GM12864 (cell line): ENCODE results near the gene TMPO.
"Not testable (repeated sequence)": the region's sequence is repeated elsewhere in the genome, so short reads cannot be mapped to it uniquely, and the experiment has no call there.

ENCODE experiments used
- DNase-seq: peaks from one replicate; pipeline ENCODE4 v3.0.0-alpha.2; 2011; ENCODE audit warnings: low read depth
- H3K4me3 ChIP-seq: 2 replicates; pipeline ENCODE4 v1.5.1; 2011; ENCODE audit warnings: mild to moderate bottlenecking, low read depth, low read length, control low read depth
- TF ChIP-seq, protein P1 (sequence below): IDR thresholded peaks from 2 replicates; pipeline ENCODE4 v1.5.1; 2011; ENCODE audit warnings: low read depth, mild to moderate bottlenecking, moderate library complexity, low read length, control low read depth, inconsistent platforms; ENCODE audit errors: missing control alignments

TMPO gene

DNA sequence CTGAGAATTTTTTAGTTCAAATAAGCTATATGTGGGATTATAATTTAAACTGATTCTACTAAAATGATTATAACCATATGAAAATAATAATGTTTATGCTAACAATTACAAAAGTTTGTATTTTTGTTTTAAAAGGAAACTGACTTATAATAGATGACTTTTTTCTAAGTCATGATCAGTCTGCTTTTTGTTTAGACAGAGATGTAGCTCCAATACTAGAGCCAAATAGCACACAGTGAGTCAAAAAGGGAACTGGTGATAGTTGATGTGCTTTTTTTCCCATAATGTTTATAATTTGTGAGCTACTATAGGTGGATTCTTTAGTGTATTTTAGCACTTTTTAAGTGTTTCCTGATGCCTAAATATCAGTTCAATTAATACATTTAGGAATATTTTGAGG, 28.3 kb downstream of the TMPO start:
- H3K4me3 ChIP-seq, result no peak overlapping the region
- no peak for DNase-seq
- TF ChIP-seq, protein P1, sequence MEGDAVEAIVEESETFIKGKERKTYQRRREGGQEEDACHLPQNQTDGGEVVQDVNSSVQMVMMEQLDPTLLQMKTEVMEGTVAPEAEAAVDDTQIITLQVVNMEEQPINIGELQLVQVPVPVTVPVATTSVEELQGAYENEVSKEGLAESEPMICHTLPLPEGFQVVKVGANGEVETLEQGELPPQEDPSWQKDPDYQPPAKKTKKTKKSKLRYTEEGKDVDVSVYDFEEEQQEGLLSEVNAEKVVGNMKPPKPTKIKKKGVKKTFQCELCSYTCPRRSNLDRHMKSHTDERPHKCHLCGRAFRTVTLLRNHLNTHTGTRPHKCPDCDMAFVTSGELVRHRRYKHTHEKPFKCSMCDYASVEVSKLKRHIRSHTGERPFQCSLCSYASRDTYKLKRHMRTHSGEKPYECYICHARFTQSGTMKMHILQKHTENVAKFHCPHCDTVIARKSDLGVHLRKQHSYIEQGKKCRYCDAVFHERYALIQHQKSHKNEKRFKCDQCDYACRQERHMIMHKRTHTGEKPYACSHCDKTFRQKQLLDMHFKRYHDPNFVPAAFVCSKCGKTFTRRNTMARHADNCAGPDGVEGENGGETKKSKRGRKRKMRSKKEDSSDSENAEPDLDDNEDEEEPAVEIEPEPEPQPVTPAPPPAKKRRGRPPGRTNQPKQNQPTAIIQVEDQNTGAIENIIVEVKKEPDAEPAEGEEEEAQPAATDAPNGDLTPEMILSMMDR, result no peak

DNA sequence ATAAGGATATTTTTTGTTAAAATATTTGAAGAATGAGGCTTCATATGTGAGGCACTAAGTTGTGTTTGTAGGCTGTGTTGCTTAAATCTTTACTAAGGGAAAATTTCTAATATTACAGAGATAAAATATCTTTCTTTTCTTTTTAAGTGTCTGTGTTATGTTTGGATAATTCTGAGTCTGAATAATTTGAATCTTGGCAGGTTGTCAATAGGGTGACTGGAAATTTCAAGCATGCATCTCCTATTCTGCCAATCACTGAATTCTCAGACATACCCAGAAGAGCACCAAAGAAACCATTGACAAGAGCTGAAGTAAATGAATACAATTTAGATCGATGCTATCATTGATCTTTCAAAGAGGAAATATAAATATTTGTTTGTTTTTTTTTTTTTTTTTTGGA, 29.4 kb downstream of the TMPO start:
- no peak for DNase-seq

DNA sequence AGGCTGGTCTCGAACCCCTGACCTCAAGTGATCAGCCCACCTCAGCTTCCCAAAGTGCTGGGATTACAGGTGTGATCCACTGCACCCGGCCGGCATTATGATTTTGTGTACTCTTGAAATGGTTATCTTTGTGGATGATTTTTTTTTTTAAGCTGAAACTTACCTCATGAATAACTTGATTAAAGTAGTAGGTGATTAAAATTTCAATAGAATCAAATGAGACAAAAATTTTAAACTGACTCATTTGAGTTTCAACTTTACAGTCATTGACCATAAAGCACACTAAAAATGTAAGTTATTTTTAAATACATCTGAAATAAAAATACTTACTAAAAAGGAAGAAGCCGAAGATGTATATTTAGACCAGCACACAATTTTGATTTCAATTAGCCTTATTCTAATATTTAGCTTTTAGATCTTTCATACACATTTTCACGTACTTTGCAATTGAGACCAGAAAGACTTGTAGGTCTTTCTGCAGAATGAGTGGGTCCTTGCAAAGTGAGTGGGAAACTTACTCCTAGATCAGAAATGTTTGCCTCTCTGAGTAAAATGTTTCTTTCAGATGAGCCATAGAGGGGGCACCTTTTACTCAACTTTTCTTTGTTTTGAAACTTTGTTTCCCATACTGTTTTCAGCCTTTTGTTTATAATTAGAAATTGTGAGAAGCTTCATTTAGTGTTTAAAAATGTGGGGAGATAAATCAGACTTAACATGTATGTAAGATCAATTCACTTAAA, 34.2 kb downstream of the TMPO start:
- TF ChIP-seq, protein P1, result no peak
- no peak for DNase-seq
- no peak overlapping the region for H3K4me3 ChIP-seq

More for the DNA sequence above, 29.4 kb downstream of the TMPO start:
- TF ChIP-seq, protein P1, result no peak
- H3K4me3 ChIP-seq, result no peak overlapping the region

DNA sequence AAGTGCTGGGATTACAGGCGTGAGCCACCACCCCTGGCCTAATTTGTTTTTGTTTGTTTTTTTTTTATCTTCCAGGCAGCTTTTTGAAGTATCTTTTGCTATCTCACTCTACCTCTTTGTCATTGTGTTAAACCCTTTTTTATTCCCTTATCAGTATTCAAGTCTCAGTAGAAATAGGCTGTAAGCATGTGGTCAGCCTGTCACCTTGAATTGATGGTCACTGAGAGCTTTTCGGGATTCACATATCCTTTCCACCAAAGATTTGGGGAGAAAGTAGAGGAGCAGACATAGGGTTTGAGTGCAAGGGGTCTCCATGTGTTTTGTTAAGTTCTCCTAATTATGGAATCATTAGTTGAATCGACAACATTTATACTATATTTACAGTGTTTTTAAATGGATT, 36.4 kb downstream of the TMPO start:
- no peak overlapping the region for H3K4me3 ChIP-seq
- TF ChIP-seq, protein P1, result no peak
- no peak for DNase-seq

DNA sequence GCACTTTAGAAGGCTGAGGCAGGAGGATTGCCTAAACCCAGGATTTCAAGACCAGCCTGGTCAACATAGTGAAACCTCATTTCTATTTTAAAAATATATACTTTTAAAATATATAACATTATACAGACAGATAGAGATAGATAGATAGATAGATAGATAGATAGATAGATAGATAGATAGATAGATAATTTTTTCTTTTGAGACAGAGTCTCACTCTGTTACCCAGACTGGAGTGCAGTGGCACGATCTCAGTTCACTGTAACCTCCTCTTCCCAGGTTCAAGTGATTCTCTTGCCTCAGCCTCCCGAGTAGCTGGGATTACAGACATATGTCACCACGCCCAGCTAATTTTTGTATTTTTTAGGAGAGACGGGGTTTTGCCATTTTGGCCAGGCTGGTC, 42.7 kb downstream of the TMPO start:
- H3K4me3 ChIP-seq, DNase-seq: not testable (repeated sequence)

DNA sequence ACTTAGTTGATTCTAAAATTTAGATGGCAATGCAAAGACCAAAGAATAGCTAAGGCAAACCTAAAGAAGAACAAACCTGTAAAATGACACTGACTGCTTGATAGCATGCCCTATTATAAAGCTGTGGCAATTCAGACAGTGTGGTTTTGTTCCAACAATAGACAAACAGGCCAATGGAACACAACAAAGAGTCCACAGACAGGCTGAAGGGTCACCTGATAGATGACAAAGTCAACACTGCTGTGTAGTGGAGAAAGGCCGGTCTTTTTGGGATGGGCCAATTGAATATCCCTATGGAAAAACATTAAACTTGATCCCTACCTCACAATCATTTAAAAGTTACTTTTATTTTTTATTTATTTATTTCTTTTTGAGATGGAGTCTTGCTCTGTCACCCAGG, 44.3 kb downstream of the TMPO start:
- no peak for DNase-seq
- H3K4me3 ChIP-seq, result no peak overlapping the region

DNA sequence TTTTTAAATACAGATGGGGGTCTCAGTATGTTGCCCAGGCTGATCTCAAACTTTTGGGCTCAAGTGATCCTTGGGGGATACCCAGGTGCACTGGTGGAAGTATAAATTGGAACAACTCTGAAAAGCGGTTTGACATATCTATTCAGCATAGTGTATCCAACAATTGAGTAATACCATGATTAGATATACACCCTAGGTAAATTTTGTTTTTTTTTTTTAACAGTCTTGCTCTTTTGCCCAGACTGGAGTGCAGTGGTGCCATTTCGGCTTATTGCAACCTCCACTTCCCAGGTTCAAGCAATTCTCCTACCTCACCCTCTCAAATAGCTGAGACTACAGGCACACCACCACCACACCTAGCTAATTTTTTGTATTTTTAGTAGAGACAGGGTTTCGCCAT, 46.5 kb downstream of the TMPO start:
- TF ChIP-seq, protein P1, result no peak
- H3K4me3 ChIP-seq, result no peak overlapping the region
- DNase-seq, result no peak

More for the DNA sequence above, 44.3 kb downstream of the TMPO start:
- TF ChIP-seq, protein P1, result no peak
